Activated T-helper 1 cell treated with Interleukin-2 at 50 U/mL for 16 hours (primary cell): ENCODE results near the gene NRAP.
A peak's percentile ranks its signal among the peaks of the same experiment; 100 is the strongest.

Source experiments
- DNase-seq: peaks from one replicate; pipeline ENCODE4 v3.0.0-alpha.2; 2020; ENCODE audit warnings: low read depth

Gene NRAP

GRCh38 chr10:113604572-113604971 lies 59.3 kb downstream of the NRAP start:
- no peak for DNase-seq

GRCh38 chr10:113603057-113603777 lies 60.6 kb downstream of the NRAP start:
- no peak for DNase-seq

- no peak for DNase-seq
Observed at GRCh38 chr10:113600569-113600968, 63.3 kb downstream of the NRAP start.

DNA sequence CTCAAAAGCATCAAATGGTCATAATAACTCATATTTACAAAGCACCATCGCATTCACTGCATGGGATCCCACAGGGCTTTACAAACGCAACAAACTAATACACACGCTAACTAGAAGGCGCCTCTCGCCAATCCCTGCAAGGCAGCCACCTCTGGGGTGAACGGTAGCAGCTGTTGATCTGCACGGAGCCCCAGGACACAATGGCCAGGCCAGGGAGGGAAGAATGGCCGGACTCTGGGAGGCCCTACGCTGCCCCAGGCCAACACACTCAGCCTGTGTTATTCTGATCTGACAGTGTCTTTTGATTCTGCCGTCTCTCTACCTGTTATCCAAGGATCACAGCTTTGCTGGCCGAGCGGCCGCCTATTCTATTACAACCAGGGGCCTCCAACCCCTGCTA lies 69.2 kb downstream of the NRAP start:
- no peak for DNase-seq

- no peak for DNase-seq
Observed at GRCh38 chr10:113592380-113592779, 71.5 kb downstream of the NRAP start.

DNA sequence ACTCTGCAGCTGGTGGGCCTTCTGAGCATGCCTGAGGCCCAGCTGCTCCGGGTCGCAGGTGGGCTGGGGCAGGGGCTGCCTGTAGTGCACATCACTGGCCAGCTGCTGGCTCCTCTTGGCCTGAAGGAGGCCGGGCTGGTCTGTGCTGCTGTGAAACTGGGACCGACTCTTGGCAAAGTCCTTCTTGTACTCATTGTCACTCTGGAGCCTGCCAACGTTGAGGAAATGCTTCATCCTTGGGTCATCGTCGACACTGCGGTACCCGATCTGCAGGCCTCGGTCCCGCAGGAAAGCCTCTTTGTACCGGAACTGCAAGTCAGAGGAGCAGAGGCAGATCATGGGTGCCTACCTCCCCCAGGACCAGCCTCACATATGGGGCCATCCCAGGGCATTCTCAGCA lies 73.3 kb downstream of the NRAP start:
- no peak for DNase-seq

GRCh38 chr10:113589201-113589770 lies 74.6 kb downstream of the NRAP start:
- no peak for DNase-seq

- DNase-seq = no peak
Observed at GRCh38 chr10:113585949-113586348, 77.9 kb downstream of the NRAP start.

GRCh38 chr10:113583571-113583970 lies 80.3 kb downstream of the NRAP start:
- DNase-seq = no peak

- no peak for DNase-seq
Observed at GRCh38 chr10:113581092-113581491, 82.7 kb downstream of the NRAP start.

DNA sequence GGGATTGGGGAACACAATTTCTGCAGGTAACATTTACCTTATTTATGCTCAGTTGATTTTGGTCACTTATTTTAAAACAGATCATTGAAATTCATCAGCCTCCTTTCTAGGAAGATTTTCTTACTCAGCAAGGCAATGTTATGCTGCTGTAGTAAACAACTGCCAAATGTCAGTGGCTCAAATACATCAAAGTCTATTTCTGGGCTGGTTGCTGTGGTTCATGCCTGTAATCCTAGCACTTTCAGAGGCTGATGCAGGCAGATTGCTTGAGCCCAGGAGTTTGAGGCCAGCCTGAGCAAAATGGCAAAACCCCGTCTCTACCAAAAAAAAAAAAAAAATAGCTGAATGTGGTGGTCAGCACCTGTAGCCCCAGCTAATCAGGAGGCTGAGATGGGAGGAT lies 85.1 kb downstream of the NRAP start:
- DNase-seq = no peak

DNA sequence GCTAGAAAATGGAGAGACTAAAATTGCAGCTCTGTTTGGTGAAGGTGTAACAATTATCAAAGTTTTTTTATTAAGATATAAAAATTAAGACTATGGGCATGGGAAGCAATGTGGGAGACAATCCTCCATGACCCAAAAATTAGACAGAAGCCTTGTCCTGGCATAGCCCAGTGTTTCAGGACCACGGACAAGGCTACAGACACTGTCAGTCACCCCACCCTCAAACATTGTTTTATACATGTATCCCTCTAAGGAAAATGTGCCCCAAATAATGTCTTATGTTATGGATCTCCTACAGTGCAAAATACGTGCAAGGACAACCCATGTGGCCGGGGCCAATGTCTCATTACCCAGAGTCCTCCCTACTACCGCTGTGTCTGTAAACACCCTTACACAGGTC lies 87.0 kb downstream of the NRAP start:
- no peak for DNase-seq

GRCh38 chr10:113573368-113573767 lies 90.5 kb downstream of the NRAP start:
- DNase-seq = no peak

GRCh38 chr10:113572520-113573290 lies 91.1 kb downstream of the NRAP start:
- DNase-seq = no peak

- no peak for DNase-seq
Observed at GRCh38 chr10:113569576-113569975, 94.3 kb downstream of the NRAP start.

- no peak for DNase-seq
Observed at GRCh38 chr10:113566888-113567287, 97.0 kb downstream of the NRAP start.

DNA sequence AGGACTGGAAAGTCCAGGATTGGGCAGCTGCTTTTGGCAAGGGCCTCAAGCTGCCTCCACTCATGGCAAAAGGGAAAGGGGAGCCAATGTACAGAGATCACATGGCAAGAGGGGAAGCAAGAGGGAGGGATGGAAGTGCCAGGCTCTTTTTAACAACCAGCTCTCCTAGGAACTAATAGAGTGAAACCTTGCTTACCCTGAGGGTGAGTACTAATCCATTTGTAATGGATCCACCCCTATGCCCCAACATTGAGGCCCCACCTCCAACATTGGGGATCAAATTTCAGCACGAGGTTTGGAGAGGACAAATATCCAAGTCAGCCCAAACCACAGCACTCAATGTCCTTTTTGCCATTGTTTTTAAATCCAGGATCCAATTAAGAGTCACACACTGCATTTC lies 98.5 kb downstream of the NRAP start:
- DNase-seq = no peak

- peak; percentile 31 for DNase-seq
Observed at GRCh38 chr10:113563306-113564088, 100.3 kb downstream of the NRAP start.

- no peak for DNase-seq
Observed at GRCh38 chr10:113562704-113563103, 101.1 kb downstream of the NRAP start.

DNA sequence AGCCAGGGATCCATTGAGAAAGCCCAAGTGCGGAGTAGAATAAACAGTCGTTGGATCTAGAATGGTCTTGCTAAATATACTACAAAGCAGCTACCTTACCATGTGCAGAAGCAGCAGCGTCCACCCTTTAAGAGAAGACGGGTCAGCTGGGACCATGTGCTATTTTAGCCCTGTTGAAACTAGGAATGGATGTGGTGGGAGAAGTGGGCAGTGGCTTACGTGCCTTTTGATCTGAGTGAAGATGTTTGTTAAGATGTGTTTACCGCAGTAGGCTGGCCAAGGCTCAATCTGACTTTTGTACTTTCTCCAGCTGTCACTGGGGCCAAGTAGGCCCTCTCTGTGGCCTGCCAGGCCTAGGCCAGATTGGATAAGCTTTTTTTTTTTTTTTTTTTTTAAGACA lies 101.8 kb downstream of the NRAP start:
- DNase-seq = no peak

DNA sequence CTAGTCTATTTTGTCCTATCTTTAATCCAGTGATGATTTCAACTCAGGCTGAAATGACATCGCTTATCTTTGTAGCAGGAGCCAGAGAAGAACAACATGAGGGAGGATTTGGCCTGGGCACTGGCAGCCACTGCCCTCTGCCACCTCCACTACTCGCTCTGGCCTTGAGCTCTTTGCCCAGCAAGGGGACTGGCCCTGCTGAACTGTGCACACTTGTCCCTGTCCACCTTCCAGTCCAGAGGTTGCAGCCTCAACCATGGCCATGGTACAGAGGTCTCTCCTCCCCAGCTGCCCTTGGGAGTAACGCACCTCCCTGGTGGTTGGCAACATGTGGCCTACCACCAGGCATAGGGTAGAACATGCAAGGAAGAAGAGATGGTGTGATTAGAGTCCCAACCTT lies 102.6 kb downstream of the NRAP start:
- DNase-seq = no peak

GRCh38 chr10:113560071-113560470 lies 103.8 kb downstream of the NRAP start:
- DNase-seq = no peak

- DNase-seq = no peak
Observed at GRCh38 chr10:113557903-113558321, 105.9 kb downstream of the NRAP start.
